GM18909 (cell line): ENCODE measurements around the gene SLC22A4.

Source experiments
- ATAC-seq: cut with Tn5 transposase; IDR thresholded peaks from one replicate; pipeline ENCODE4 v1.9.1; 2021; ENCODE audit warnings: mild to moderate bottlenecking; ENCODE audit not compliant: unreplicated experiment, poor library complexity

SLC22A4 gene

DNA sequence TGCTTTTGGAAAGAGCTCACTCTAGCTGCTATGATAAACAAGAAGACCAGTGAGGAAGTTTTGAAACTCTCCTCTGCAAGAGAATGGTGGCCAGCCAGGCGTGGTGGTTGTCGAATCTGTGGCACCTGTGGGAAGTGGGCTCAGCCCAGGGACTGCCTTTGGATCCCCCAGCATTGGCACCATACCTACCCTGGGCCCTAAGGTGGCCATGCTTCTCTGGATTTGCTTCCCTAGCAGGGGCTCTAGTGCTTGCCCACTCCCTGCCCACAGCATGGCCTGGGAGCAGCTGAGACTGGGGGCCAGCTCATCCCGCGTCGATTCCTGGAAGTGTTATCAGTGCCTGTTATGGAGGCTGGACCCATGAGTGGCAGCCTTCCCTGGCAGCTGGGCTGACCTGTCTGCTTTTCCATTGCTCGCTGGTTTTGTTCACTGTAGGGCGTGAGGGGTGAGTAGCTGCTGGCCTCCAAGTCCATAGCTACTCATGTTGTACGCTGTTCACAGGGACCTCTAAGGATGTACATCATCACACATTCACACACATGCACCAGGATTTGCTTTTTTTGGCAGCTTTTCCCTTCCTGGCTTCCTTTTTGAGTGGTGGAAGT lies 2.3 kb downstream of the SLC22A4 start:
- no peak for ATAC-seq

DNA sequence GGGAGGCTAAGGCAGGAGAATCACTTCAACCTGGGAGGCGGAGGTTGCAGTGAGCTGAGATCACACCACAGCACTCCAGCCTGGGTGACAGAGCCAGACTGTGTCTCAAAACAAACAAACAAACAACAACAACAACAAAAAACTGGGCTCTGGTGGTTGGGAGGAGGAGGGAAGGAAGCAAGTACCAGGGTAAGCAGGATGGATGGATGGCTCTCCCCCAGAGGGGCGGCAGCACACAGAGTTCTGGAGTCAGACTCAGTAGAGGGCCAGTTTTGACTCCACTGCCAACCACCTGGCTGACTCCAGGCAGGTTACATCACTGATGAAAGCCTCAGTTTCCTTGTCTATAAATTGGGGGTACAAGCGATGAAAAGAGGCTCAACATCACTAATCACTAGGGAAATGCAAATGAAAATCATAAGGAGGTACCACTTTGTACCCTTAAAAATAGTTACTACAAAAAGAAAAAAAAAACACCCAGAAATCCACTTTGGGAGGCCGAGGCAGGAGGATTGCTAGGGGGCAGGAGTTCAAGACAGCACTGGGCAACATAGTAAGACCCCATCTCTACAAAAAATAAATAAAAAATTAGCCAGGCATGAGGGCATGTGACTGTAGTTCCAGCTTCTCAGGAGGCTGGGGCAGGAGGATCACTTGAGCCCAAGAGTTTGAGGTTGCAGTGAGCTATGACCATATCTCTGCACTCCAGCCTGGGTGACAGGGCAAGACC lies 3.2 kb downstream of the SLC22A4 start:
- no peak for ATAC-seq

DNA sequence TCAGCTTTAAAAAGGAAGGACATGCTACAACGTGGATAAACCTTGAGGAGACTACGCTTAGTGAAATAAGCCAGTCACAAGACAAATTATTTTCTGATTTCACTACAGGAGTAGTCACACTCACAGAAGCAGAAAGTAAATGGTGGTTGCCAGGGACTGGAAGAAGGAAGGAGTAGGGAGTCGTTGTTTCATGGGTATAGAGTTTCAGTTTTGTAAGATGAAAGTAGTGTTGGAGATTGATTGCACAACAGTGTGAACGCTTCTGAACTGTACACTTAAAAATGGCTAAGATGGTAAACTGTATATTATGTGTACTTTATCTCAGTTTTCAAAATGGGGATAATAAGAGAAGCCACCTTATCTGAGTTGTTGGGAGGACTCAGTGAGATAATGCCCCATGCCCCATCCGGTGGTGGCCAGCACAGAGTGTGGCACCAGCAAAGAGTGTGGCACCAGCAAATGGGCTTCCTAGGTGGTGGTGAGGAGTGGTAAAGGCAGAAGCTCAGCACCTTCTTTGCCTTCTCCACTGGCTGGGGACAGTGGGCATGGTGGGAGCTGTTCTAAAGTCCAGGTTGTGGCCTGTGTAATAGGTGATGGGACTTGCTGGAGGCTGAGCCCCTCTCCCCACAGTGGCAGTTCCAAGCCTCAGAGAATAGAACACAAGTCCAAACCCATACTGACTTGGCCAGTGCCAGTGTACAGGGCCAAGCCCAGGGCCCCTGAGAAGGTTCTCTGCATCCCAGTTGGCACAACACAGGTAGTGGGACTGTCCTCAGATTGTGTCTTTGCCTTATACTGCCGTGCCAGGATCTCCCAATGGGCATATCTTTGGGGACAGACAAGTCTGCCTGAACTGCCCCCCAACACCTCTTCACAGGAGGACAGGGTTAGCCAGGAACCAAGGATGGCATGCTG lies 4.4 kb downstream of the SLC22A4 start:
- no peak for ATAC-seq

- ATAC-seq: no peak
These were observed 5.7 kb downstream of the SLC22A4 start for GRCh38 chr5:132299917-132300316.

DNA sequence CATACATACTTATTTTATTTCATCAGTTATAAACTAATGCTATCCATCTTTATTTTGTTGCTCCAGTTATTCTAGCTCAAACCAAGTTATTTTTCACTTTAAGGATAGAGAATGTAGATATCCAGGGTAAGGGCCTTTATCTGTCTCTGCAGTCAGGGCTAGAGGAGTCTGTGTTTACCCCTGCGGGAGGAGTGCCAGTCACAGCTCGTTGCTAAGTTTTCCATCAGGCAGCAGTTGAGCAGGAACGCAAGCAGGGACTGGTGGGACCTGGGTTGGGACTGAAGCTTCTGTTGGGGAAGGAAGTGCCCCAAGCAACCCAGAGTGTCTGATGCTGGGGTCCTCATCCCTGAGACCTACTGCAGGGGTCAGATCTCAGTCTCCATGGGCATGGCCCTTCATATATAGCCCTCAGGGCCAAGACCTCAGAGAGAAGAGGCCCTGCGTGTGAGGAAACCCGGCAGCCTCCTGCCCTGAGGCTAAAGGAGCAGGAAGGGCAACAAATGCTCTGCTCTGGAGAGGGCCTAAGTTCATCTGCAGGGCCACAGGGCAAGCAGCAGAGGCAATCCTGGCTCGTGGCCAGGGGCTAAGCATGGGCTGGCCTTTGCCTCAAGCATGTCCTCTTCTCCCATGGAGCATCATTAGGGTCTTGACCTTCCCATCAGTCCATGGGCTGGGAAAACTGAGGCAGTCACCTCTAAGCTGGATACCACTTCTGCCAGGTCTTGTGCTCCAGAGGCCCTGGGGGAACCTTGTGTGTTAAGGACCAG lies 6.6 kb downstream of the SLC22A4 start:
- no peak for ATAC-seq

DNA sequence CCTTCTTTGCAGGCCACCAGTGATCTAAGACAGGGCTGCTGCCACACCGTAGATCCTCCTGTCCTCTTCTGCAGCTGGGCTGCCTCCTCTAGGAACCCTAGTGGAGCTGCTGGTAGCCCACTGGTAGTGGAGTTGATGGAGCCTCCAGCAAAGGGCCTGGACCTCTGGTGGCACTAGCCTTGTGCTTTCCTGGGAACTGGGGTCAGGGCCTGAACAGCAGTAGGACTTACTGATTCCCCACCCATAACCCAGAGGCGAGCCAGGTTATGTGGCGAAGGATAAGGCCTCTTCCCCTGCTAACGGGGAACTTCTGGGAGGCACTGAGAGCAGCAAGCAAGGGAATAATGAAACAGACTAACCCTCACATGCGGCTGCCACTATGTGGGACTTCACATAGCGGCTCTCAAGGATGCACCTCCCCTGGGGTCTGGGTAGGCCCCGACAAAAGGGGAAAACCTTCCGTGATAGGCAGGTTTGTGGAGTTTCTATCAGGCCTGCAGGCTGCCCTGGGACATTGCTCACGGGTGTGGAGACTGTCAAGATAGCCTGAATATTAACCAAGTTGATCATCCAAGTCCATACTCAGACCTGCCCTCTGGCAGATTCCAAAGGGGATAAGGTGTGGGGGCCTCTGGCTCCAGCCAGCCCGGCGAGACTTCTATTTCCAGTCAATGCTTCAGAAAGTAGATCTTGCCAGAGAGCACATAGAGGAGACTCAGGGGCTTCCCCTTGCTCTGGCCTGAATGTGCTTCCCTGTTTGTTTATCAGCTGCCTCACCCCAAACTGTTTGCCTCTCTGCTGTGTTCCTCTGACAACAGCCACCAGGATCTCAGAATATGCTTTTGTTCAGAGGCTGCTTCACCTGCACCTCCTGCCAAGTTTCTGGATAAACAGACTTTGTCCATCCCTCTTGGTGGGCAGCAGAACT lies 7.4 kb downstream of the SLC22A4 start:
- no peak for ATAC-seq

GRCh38 chr5:132302413-132302812 lies 8.2 kb downstream of the SLC22A4 start:
- ATAC-seq: no peak

DNA sequence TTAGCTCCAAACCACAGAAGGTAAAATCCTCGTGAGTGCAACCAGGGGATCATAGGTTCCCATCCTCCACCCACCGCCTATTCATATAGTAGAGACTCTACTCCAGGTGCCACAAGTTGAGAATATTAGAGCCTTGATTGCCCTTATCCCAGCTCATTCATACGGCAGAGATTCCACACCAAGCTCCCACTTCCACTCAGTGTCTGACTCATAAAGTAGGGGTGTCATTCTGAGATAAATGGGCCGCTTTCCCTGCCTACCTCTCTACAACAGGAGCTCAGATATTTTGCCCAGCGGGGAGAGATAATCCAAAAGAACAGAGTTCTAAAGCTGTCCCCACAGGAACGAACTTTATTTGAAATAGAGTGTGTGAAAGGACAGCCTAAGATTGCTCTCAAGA lies 9.4 kb downstream of the SLC22A4 start:
- no peak for ATAC-seq

GRCh38 chr5:132305420-132305819 lies 11.2 kb downstream of the SLC22A4 start:
- no peak for ATAC-seq

DNA sequence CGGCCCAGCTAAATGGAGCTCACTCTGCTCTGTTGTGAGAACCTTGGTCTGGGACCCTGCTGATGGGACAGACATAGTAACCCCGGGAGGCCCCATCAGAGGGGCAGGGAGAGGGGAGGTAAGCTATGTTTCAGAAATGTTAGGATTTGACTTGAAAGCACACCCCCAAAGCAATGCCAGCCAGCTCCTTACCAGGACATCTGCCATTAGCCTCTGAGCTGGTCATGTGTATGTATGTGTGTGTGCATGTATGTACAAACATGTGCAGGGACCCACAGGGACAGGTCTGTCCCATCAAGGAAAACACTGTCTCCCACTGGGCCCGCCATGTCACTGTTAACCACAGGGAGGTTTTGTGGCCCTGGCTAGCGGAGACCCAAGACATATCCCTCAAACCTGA lies 14.5 kb downstream of the SLC22A4 start:
- ATAC-seq: no peak

GRCh38 chr5:132309679-132310078 lies 15.5 kb downstream of the SLC22A4 start:
- ATAC-seq: no peak

- ATAC-seq: no peak
These were observed 16.1 kb downstream of the SLC22A4 start for GRCh38 chr5:132310141-132310834.

- ATAC-seq: no peak
These were observed 19.2 kb downstream of the SLC22A4 start for GRCh38 chr5:132313366-132313765.

GRCh38 chr5:132313961-132314432 lies 19.8 kb downstream of the SLC22A4 start:
- ATAC-seq: no peak

DNA sequence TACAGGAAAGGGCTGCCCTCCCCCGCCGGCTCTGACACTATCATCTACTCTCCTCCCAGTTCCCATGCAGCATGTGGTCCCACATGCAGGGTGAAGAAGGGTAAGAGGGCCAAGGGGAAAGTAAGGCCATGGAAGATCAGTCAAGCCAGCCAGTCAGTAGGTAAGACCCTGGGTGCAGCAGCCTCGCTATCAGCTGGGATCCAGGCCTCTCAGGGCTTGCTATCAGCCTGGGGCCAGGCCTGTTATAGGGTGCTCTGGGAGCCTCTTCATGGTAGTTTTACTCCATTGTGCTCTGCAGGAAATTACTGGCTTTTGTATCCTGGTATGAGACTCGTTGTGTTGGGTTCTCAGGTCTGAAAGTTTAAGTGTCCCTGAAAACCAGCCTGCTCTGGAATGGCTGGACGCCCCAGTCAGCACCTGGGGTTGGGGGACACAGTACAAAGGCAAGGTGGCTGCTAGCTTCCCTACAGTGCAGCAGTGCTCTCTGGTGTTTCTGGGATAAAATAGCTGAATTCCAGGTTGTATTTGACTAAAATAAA lies 21.4 kb downstream of the SLC22A4 start:
- no peak for ATAC-seq

- no peak for ATAC-seq
These were observed 25.8 kb downstream of the SLC22A4 start for GRCh38 chr5:132319975-132320374.

DNA sequence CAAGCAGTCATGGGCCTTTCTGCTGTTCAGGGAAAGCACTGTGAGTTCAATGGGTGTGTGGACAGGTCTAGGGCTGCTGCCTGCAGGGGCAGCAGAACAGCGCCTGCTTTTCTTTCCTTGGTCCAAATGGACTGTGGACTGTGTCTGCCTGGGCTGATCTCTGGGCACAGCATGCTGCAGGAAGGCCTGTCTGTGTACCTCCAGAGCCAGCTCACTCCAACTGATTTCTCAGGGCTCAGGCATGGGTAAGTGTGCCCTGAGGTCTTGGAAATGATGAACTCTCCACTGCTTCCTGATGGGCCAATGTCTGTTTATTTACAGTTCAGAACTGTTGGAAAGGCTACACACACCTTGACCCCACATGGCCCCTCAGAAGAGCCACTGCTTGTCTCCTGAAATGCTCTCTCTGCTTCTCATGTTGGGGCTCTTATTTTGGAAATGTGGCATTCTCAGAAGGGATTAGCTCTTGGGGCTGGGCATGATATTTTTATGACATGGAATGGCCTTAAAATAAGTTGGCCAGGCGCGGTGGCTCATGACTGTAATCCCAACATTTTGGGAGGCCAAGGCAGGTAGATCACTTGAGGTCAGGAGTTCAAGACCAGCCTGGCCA lies 27.0 kb downstream of the SLC22A4 start:
- no peak for ATAC-seq

GRCh38 chr5:132322266-132322665 lies 28.1 kb downstream of the SLC22A4 start:
- no peak for ATAC-seq
